Lung (tissue), 12 donors: ENCODE measurements around the gene UBR4. TPM values are rescaled to one million over a fixed set of nuclear protein-coding genes. Genes with fewer than 3 reads are reported as not detected.

Experiments used
- ATAC-seq: fragments of 200-7000 bp; cut with Tn5 transposase; one replicate; pipeline ENCODE4 v1.9.1; 2020; ENCODE audit warnings: moderate number of reproducible peaks; ENCODE audit not compliant: insufficient read depth, low FRiP score
- DNase-seq, 3 donors: peaks; one replicate each; pipeline ENCODE4 v3.0.0-alpha.2; 2013 to 2017
- H3K27ac ChIP-seq, 2 donors: one replicate each; pipeline ENCODE4 v1.5.1; 2013; ENCODE audit warnings: mild to moderate bottlenecking in 2 of 2, moderate library complexity in 2 of 2, control low read depth in 1 of 2, inconsistent platforms in 1 of 2, low read depth in 1 of 2, low read length in 1 of 2
- H3K27me3 ChIP-seq, 3 donors: one replicate each; pipeline ENCODE4 v1.5.1; 2013; ENCODE audit warnings: low read length in 2 of 3; ENCODE audit not compliant: control insufficient read depth in 3 of 3, insufficient read depth in 3 of 3
- H3K36me3 ChIP-seq, 4 donors: one replicate each; pipeline ENCODE4 v1.5.1; 2013; ENCODE audit warnings: low read length in 4 of 4, mild to moderate bottlenecking in 1 of 4, moderate library complexity in 1 of 4; ENCODE audit not compliant: control insufficient read depth in 4 of 4, insufficient read depth in 4 of 4
- H3K4me1 ChIP-seq, 5 donors: one replicate each; pipeline ENCODE4 v1.5.1; 2013; ENCODE audit warnings: low read length in 5 of 5, mild to moderate bottlenecking in 2 of 5, moderate library complexity in 1 of 5; ENCODE audit not compliant: control insufficient read depth in 5 of 5, insufficient read depth in 5 of 5
- H3K4me3 ChIP-seq: one replicate; pipeline ENCODE4 v1.5.1; 2013; ENCODE audit warnings: mild to moderate bottlenecking, control low read depth, moderate library complexity
- H3K9ac ChIP-seq, 2 donors: one replicate each; pipeline ENCODE4 v1.5.1; 2013; ENCODE audit warnings: low read length in 2 of 2, control low read depth in 1 of 2; ENCODE audit not compliant: insufficient read depth in 1 of 2
- H3K9me3 ChIP-seq, 4 donors: one replicate each; pipeline ENCODE4 v1.5.1; 2013; ENCODE audit warnings: low read length in 3 of 4, mild to moderate bottlenecking in 1 of 4, moderate library complexity in 1 of 4; ENCODE audit not compliant: control insufficient read depth in 4 of 4, insufficient read depth in 3 of 4
- WGBS, 2 donors: extraction: QIAGEN DNeasy Blood & Tissue Kit; methylation state at CpG; one replicate each; pipeline ENCODE4 v1.1.7; 2013; 5-methylcytosine and 5-hydroxymethylcytosine counted together
- polyA plus RNA-seq, 2 donors: library from polyadenylated mRNA; stranded (reverse); fragments of 200-250 nt; gene quantifications; one replicate each; pipeline ENCODE4 v1.2.1, GENCODE V29; 2013
- total RNA-seq, 2 donors: library from RNA; depleted of rRNA in 1 of 2; stranded (reverse); fragments of >200 nt in 1 of 2; gene quantifications; one replicate each; pipeline ENCODE4 v1.2.1, GENCODE V29; 2014 to 2021
- TF ChIP-seq, protein P1 (sequence below): IDR thresholded peaks from 2 replicates; pipeline ENCODE4 v1.5.1; 2012; ENCODE audit warnings: mild to moderate bottlenecking; ENCODE audit errors: control extremely low read depth, extremely low read depth
- donor health status: control.
- donor health status: control.
- donor health status: Bipolar disorder and iron deficiency.
- donor health status: healthy.
- donor health status: DM: yes; HTN: yes; CAD: no.

UBR4 gene
- total and polyA plus RNA-seq, 4 donors, result 90.8 to 128 (median 113) TPM

DNA sequence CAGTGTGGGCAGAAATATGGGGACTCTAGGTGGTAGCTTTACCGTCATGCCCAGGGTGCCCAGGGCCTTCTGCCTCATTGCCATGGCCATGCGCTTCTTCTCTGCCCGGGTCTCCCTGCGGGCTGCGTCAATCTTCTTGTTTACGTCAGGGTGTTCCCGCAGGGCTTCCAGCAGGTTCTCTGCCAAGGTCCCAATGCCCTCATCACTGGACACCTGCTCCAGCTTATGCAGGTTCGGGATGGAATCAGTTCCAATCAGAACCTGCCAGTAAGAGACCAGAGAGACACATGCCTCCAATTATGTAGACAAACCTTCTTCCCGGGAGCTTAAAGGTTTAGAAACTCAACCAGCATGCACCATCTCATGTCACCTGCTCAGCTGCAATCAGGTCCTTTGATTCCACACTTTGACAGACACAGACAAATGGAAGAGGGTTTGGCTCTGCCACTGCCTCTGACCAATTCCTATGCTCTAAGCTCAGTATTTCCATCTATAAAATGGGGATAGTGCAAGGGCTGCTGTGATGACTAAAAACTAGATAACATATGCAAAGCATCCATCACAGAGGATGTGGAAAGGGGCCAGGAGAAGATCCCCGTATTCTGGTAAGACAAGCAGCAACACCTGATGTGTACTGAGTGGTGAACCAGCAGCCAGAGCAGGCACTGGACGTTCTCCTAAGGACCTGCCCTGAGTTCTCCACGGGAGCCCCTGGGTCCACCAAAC, 121.2 kb downstream of the UBR4 start:
- WGBS, 2 donors, result 94 to 97% methylated on average over 12 of the region's 12 CpGs
- no peak for ATAC-seq
- H3K9me3 ChIP-seq, result no peaks in the 10 kb centered on the region
- no peak overlapping the region for H3K27ac ChIP-seq
- H3K27me3 ChIP-seq, result no peaks in the 10 kb centered on the region
- H3K4me1 ChIP-seq, result peaks cover 0 to 32% (median 10%) of the 10 kb centered on the region in 5 donors
- no peak for DNase-seq
- TF ChIP-seq, protein P1, sequence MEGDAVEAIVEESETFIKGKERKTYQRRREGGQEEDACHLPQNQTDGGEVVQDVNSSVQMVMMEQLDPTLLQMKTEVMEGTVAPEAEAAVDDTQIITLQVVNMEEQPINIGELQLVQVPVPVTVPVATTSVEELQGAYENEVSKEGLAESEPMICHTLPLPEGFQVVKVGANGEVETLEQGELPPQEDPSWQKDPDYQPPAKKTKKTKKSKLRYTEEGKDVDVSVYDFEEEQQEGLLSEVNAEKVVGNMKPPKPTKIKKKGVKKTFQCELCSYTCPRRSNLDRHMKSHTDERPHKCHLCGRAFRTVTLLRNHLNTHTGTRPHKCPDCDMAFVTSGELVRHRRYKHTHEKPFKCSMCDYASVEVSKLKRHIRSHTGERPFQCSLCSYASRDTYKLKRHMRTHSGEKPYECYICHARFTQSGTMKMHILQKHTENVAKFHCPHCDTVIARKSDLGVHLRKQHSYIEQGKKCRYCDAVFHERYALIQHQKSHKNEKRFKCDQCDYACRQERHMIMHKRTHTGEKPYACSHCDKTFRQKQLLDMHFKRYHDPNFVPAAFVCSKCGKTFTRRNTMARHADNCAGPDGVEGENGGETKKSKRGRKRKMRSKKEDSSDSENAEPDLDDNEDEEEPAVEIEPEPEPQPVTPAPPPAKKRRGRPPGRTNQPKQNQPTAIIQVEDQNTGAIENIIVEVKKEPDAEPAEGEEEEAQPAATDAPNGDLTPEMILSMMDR, result no peak
- H3K4me3 ChIP-seq, result no peak overlapping the region
- H3K36me3 ChIP-seq, result peaks cover 28 to 77% (median 72%) of the 10 kb centered on the region in 4 donors
- H3K9ac ChIP-seq, result no peak overlapping the region

DNA sequence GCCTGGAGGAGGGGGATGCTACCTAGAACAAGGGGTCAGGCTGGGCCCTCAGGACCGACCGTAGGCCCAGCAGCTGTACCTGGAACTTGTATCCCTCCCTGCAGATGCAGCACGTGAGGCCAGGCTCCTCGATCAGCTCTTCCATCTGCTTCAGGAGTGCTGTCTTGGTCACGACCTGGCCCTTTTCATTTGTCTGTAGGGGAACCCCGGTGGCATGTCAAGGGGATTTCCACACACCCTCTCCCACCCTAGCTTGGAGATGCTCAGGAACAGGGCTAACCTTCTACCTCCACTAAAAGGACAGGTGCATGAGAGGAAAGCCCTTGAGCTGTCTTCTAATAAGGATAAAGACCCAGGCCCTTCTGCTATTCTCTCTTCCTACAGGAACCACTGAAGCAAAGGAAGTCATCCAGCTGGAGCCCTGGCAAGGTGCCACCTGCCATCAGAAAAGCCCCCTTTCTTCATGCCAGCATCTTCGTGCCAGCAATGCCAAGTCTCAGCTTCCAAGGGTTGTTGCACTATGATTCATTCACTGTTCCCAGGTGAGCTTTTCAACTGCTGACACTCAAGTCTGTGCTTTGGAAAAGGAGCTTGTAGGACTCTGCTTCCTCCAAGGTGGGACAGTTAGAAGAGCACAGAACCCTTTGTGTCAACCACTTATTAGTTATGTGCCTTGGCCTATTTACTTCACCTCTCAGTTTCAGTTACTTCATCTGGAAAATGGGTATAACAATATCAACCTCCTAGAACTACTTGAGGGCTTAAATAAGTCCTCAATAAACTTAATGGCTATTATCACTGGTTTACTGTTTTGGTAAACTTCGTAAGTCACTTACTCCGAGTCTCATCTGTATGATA, 122.1 kb downstream of the UBR4 start:
- DNase-seq, result peak; percentile 46 to 62 (median 53)
- peaks cover 0 to 32% (median 10%) of the 10 kb centered on the region in 5 donors for H3K4me1 ChIP-seq
- no peak overlapping the region for H3K4me3 ChIP-seq
- no peak for ATAC-seq
- H3K9ac ChIP-seq, result no peak overlapping the region
- 76 to 86% methylated on average over 9 of the region's 9 CpGs for WGBS, 2 donors
- H3K27ac ChIP-seq, result peak overlapping the region in 1 of 2 donors; percentile 23
- TF ChIP-seq, protein P1, result no peak
- peaks cover 23 to 76% (median 72%) of the 10 kb centered on the region in 4 donors for H3K36me3 ChIP-seq
- no peaks in the 10 kb centered on the region for H3K9me3 ChIP-seq
- H3K27me3 ChIP-seq, result no peaks in the 10 kb centered on the region

DNA sequence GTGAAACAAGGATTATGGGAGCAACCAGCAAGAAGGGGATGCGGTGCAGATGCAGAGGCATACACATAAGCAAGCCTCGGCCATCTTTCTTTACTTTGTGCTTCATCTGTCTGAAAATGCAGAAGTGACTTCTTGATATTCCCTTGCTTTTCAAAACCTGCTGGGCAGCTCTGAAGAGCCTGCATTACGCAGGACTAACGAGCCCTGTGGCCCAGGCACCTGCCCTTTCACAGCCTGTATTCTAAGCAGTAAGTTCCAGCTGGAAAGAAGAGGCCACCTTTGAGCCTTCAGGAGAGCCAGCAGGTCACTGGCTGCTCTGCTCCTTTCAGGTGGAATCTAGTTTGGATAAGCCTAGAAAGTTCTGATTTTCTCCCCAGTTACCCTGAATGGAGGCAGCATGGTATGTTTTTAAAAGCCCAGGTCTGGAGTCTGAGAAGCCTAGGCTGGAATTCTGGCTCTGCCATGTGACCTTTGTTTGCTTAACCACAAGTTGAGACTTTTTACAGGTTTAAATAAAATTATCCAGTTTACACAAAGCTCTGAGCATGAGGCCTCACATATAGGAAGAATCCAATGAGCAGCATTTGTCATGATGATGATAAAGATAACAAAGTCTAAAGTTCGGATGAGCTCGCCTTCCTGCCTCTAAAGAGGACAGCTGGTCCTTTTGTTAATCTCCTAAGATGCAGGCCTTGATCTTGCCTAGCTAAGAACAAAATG, 122.9 kb downstream of the UBR4 start:
- no peak overlapping the region for H3K9ac ChIP-seq

More for the DNA sequence above, 122.9 kb downstream of the UBR4 start:
- Histone ChIP-seq H3K27me3 (no peaks in the 10 kb centered on the region), H3K36me3 (peaks cover 15 to 74% (median 70%) of the 10 kb centered on the region in 4 donors), H3K27ac (peak overlapping the region in 1 of 2 donors; percentile 64), H3K9me3 (no peaks in the 10 kb centered on the region), H3K4me1 (peaks cover 0 to 26% (median 10%) of the 10 kb centered on the region in 5 donors), H3K4me3 (no peak overlapping the region)
- no peak for ATAC-seq
- WGBS, 2 donors, result 69 to 73% methylated on average over 6 of the region's 6 CpGs
- TF ChIP-seq, protein P1, result no peak
- DNase-seq, result peak in 2 of 3 donors; percentile 22 to 32
